Transverse colon (tissue), 4 donors: ENCODE measurements around the gene CAPN15. TPM values are rescaled to one million over a fixed set of nuclear protein-coding genes. Genes with fewer than 3 reads are reported as not detected.

Experiments used
- DNase-seq: peaks from one replicate; pipeline ENCODE4 v3.0.0-alpha.2; 2019
- H3K27ac ChIP-seq, 4 donors: fragments of 200-600 bp; sonication (generic); 2 replicates each; pipeline ENCODE4 v1.5.1; 2016 to 2018; ENCODE audit warnings: inconsistent platforms in 4 of 4
- H3K27me3 ChIP-seq: fragments of 200-600 bp; sonication (generic); 2 replicates; pipeline ENCODE4 v1.5.1; 2017; ENCODE audit warnings: inconsistent platforms
- H3K36me3 ChIP-seq, 4 donors: fragments of 200-600 bp; sonication (generic); 2 replicates each; pipeline ENCODE4 v1.5.1; 2017 to 2019; ENCODE audit warnings: inconsistent platforms in 4 of 4
- H3K4me1 ChIP-seq, 4 donors: fragments of 200-600 bp; sonication (generic); 2 replicates each; pipeline ENCODE4 v1.5.1; 2017 to 2020; ENCODE audit warnings: inconsistent platforms in 4 of 4
- H3K4me3 ChIP-seq, 4 donors: fragments of 200-600 bp; sonication (generic); 1 replicate in 1 of 4; 2 replicates in 3 of 4; pipeline versions ENCODE4 v1.5.1 to v1.6.1; 2017 to 2019; ENCODE audit warnings: inconsistent platforms in 4 of 4
- H3K9me3 ChIP-seq, 2 donors: fragments of 200-600 bp; sonication (generic); 2 replicates each; pipeline ENCODE4 v1.5.1; 2017 to 2019; ENCODE audit warnings: inconsistent platforms in 2 of 2
- CTCF ChIP-seq, 5 experiments: fragments of 200-600 bp in 3 of 5; fragments of 450-650 bp in 2 of 5; sonication (generic) in 3 of 5; IDR thresholded peaks; 1 replicate in 2 of 5; 2 replicates in 3 of 5; pipeline ENCODE4 v1.5.1; 2016 to 2017; ENCODE audit warnings: antibody characterized with exemption in 5 of 5, inconsistent platforms in 3 of 5, mild to moderate bottlenecking in 2 of 5, moderate library complexity in 1 of 5
- EP300 ChIP-seq: sonication (generic); formaldehyde crosslinking; IDR thresholded peaks from one replicate; pipeline ENCODE4 v1.6.1; 2017; ENCODE audit warnings: antibody characterized with exemption, low read depth
- POLR2A ChIP-seq: fragments of 450-650 bp; IDR thresholded peaks from one replicate; pipeline ENCODE4 v1.6.1; 2016; ENCODE audit warnings: antibody characterized with exemption, mild to moderate bottlenecking, moderate library complexity
- POLR2AphosphoS5 ChIP-seq, 3 donors: sonication (generic); formaldehyde crosslinking; IDR thresholded peaks; one replicate each; pipeline ENCODE4 v1.6.1; 2016; ENCODE audit warnings: antibody characterized with exemption in 3 of 3
- WGBS, 2 donors: methylation state at CpG; one replicate each; pipeline ENCODE4 v1.1.5; 2018; ENCODE audit warnings: low coverage in 1 of 2; 5-methylcytosine and 5-hydroxymethylcytosine counted together
- in situ Hi-C, 4 donors: fragments of 200-750 bp; cut with MboI; loops; one replicate each; pipeline versions ENCODE4 v1.15.0 to v1.15.1; 2017; ENCODE audit warnings: low sequenced_read_pairs in 3 of 4, low pct_ligation_motif_present in 1 of 4, low pct_unique_long_range_greater_than_20kb in 1 of 4
- intact Hi-C: fragments of 100-400 bp; cut with DNase I; formaldehyde crosslinking; loops from one replicate; pipeline ENCODE4 v1.15.1; 2023; ENCODE audit warnings: low total_unique reads
- total RNA-seq, 4 donors: library from RNA; depleted of rRNA; stranded (reverse); fragments of >200 nt; gene quantifications; one replicate each; pipeline ENCODE4 v1.1.0, GENCODE V29; 2016

Gene CAPN15
- total RNA-seq, 4 donors from 2014 or later, result 108 to 388 (median 175) TPM

- Histone ChIP-seq H3K9me3 (no peaks in the 10 kb centered on the region), H3K4me3 (no peak overlapping the region), H3K4me1 (no peaks in the 10 kb centered on the region), H3K27me3 (no peaks in the 10 kb centered on the region), H3K36me3 (peaks cover 0 to 4% (median 2%) of the 10 kb centered on the region in 4 donors), H3K27ac (no peak overlapping the region)
- WGBS, 2 donors, result 93% methylated on average over 16 of the region's 16 CpGs; no CpG with 5 or more reads in 1 of the 2 donors
- DNase-seq, result no peak
- in situ Hi-C loops, result loop anchor here in 1 of 4 donors (10.0 kb wide), 1 partner anchor 45 kb away; no protein-coding TSS in a partner anchor
- intact Hi-C loops, result no loop called here
- TF ChIP-seq EP300 (no peak), CTCF (IDR thresholded peaks at IDR 0.05) (no peak), POLR2AphosphoS5 (IDR thresholded peaks at IDR 0.05) (no peak)
Measured at GRCh38 chr16:489606-490005, 37.9 kb upstream of the CAPN15 start.

GRCh38 chr16:490768-491167 is 36.7 kb upstream of the CAPN15 start:
- H3K4me1 ChIP-seq, result no peaks in the 10 kb centered on the region
- H3K36me3 ChIP-seq, result peaks cover 0 to 4% (median 2%) of the 10 kb centered on the region in 4 donors
- TF ChIP-seq EP300 (no peak), POLR2AphosphoS5 (IDR thresholded peaks at IDR 0.05) (no peak), POLR2A (no peak), CTCF (IDR thresholded peaks at IDR 0.05) (no peak)
- intact Hi-C loops (no loop called here), in situ Hi-C loops (loop anchor here in 1 of 4 donors (10.0 kb wide), 1 partner anchor 46 kb away; no protein-coding TSS in a partner anchor)
- no peak overlapping the region for H3K4me3 ChIP-seq
- WGBS, 2 donors, result 92% methylated on average over 10 of the region's 10 CpGs; no CpG with 5 or more reads in 1 of the 2 donors
- H3K27ac ChIP-seq, result no peak overlapping the region
- DNase-seq, result no peak
- no peaks in the 10 kb centered on the region for H3K9me3 ChIP-seq
- H3K27me3 ChIP-seq, result no peaks in the 10 kb centered on the region

- in situ Hi-C loops, result loop anchor here in 1 of 4 donors (10.0 kb wide), 1 partner anchor 47 kb away; no protein-coding TSS in a partner anchor
Measured at GRCh38 chr16:491220-491919, 36.1 kb upstream of the CAPN15 start.

More at GRCh38 chr16:491220-491919, 36.1 kb upstream of the CAPN15 start:
- no peak overlapping the region for H3K4me3 ChIP-seq
- 86 to 100% methylated on average over 1 to 19 of the region's 19 CpGs for WGBS, 2 donors
- no peak overlapping the region for H3K27ac ChIP-seq
- no peak for TF ChIP-seq EP300
- no peak for TF ChIP-seq POLR2AphosphoS5 (IDR thresholded peaks at IDR 0.05)
- TF ChIP-seq CTCF (IDR thresholded peaks at IDR 0.05), result no peak
- no peak for TF ChIP-seq POLR2A
- H3K4me1 ChIP-seq, result no peaks in the 10 kb centered on the region
- H3K27me3 ChIP-seq, result no peaks in the 10 kb centered on the region
- no peak for DNase-seq
- peaks cover 0 to 4% (median 2%) of the 10 kb centered on the region in 4 donors for H3K36me3 ChIP-seq
- intact Hi-C loops, result no loop called here
- H3K9me3 ChIP-seq, result no peaks in the 10 kb centered on the region
